GM21526 (cell line): ENCODE data around the gene ANGPTL5.
"Not testable (repeated sequence)": the region's sequence is repeated elsewhere in the genome, so short reads cannot be mapped to it uniquely, and the experiment has no call there.

Source experiments
- ATAC-seq: cut with Tn5 transposase; IDR thresholded peaks from one replicate; pipeline ENCODE4 v1.9.1; 2021; ENCODE audit warnings: moderate library complexity; ENCODE audit not compliant: unreplicated experiment, low FRiP score

ANGPTL5 gene

DNA sequence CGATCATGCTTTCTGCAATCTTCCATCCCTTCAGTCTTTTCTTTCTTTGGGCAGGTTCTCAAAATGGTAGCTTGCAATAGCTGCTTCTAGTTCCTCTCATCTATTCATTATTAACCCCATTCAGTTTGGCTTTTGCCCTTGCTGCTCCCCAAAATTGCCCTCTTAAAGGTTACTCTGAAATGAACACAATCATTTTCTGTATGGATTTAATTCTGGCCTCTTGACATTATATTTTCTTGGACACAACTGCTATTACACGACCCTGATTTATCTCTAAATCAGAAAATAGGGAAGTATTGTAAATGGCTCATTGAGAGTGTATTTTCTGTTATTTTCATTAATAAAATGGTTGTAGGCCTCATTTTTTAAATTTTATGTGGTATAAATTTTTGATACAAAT, at the start of gene ANGPTL5:
Gene ANGPTL5 (minus strand): TSS at position 101 of the 400 bp plus-strand sequence. CDS start 8,613 bp downstream, outside the sequence.
- ATAC-seq: no peak

DNA sequence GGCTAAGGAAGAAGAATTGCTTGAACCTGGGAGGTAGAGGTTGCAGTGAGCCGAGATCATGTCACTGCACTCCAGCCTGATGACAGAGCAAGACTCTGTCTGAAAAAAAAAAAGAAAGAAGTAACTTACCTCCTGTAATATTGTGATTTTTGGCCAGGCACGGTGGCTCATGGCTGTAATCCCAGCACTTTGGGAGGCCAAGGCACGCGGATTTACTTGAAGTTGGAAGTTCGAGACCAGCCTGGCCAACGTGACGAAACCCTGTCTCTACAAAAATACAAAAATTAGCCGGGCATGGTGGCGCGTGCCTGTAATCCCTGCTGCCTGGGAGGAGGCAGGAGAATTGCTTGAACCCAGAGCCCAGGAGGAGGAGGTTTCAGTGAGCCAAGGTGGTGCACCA, 47.9 kb upstream of the ANGPTL5 start:
- not testable (repeated sequence) for ATAC-seq

DNA sequence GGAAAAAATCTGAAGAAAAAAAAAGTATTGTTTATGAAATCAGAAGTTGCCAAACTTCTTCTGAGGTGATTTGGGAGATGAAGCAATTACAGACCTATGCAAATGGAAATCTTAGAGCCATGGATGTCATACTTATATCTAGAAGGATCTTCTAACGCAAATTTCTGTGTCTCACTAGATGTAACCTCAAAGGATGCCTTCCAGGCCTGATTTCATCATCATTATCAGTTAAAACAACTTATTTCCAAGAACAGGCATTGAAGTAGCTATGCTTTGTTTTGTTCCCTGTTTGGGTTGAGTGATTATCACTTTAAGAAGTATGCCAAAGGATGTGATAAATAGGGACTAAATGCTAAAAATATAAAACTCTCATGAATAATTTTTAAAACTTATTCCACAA, 43.9 kb upstream of the ANGPTL5 start:
- no peak for ATAC-seq

DNA sequence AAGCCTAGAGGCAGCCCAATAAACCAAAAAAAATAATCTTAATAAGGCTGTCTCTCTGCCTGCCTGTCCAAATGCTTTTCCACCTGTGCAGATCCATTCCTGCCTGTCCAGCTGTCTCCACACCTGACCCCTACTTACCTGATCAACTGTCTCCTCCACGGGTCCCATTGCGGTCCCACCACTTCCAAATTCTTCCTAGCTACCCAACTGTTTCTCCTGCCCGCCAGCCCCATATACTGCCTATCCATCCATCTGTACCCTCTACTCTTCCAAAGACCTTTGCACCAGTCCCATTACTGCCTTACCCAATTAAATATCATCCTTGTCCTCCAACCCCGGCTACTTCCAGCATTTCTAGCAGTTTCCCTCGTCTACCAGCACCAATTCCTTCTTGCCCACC, 39.4 kb upstream of the ANGPTL5 start:
- ATAC-seq: no peak

DNA sequence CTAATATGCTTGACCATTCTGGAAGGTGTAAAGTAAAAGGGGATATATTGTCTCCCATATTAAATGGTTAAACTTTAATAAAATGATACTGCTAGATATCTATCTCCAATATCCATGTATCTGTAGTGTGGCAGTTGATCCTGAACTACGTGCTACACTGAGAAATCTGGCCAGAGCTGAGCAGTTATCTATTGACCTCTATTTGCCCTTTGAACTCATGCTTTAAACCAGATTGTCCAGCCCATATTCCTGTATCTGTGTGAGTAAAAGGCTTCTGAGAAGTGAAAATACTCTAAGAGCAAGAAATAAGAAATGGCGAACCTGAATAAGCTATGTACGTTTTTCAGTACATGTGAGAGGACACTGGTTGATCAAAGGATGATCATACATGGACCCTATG, 39.0 kb upstream of the ANGPTL5 start:
- ATAC-seq: no peak

DNA sequence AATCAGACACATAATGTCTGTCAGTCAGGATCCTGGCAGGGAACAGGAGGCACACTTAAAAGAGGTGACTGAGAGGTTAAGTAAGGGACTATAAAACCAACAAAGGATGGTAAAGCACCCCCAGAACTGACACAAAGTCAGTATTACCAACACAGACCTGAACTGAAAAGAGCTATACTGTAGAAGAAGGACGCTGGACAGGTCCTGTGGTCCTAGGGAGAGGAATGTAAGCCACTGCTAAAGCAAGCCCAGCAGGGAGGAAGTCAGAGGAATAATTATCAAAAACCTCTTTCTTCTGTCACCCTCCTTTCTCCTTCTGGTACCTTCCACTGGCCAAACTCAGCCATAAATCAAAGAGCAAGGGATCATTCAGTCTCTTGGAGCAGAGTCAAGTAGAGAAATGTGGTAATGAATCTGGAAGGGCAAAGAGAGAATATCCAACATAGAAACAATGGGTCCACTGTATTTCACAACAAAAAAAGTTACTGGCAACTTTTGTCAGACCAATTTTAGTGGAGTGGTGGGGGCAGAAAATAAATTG, 33.4 kb upstream of the ANGPTL5 start:
- no peak for ATAC-seq

DNA sequence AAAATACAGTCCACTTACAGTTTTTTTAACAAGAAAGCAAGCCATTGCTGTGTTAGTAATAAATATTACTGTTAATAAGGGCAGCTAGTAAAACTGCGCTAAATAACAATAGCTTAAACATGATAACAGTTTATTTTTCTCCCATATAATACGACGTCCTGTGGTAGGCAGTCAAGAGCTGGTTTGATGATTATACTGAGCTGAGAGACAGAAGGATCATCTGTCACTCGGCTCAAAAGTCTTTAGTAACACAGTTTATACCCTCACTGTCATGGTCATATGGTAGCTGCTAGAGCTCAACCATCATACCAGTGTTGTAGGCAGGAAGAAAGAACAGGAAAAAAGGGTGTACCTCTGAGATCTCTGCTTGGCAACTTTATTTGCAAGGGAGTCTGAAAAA, 29.1 kb upstream of the ANGPTL5 start:
- no peak for ATAC-seq

DNA sequence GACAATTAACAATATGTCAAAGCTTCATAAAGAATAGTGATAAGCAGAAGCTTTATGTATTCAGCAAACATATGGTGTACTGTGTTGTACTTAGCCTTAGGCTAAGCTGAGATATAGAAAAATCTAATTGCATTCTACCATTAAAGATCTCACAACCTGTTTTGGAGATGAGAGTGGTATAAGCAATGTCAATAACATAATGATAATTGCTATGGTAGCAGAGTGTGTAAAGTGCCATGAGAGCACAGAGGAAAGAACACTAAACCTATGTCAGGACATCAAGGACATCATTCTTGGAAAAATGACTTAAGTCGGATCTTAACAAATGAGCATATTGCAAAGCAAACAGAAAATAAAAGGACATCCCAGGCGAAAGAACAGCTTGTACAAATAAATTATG, 28.6 kb upstream of the ANGPTL5 start:
- no peak for ATAC-seq

DNA sequence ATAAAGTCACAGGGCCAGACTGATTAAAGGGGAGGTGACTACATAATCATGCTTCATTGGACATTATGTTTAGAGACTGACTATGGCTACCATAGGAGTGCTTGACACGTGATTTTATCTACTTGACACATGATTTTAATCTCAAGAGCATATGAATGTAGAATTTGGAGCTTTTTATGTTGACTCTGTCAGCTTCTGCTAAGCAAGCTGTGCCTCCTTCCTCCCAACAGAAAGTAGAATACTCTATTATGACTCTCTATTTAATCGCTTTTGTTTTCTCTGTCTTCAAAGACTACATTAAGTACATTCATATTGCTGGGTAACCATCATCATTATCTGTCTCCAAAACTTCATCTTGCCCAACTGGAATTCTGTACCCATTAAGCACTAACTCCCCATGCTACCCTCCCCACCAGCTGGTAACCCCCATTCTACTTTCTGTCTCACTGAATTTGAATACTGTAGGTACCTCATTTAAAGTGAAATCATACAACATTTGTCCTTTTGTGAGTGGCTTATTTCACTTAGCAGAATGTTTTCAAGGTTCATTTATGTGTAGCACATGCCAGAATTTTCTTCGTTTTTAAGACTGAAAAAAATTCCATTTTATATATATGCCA, 24.7 kb upstream of the ANGPTL5 start:
- no peak for ATAC-seq

DNA sequence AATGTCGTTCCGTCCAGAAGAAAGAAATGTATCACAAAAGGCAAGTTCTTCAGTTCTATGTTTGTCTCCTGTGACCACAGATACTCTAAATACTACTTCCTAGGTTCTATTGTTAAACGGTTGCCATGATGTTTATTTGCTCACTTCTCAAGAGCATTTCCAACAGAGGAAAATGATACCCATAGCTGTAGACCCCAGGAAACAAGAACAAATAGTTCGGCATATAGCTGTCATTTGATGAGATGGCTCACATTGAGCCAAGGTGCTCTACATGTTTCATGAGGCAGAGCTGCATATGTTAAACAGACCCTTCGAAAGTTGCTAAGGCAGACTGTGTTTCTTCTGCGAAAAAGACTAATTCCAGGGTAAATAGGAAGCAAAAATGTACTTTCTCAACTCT, 15.4 kb upstream of the ANGPTL5 start:
- no peak for ATAC-seq

DNA sequence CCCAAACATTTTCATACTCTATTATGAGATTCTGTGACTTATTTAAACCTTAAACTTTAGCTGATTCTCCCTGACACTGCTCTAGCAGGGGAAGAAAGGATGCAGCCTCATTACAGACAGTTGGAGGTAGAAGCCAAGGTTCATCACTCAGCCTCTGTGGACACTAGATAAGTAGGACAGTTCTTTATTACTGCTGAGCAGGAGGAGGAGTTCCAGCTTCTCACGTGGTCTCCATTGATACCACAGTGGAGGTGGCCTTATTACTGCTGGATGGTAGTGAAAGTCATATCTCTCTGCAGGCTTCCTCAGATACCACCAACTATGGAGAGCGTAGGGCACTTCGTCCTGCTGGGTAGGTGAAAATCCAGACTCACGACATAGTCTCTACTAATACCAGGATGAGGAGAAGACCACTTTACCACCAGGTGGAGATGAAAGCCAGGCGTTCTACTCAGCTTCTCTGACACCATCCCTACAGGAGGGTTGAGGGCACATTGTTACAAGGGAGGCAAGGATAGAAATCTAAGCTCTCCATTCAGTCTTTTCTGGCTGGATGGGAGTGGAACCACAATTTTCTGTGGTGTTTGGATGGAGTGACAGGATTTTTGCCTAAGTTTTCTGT, 13.1 kb upstream of the ANGPTL5 start:
- ATAC-seq: no peak

DNA sequence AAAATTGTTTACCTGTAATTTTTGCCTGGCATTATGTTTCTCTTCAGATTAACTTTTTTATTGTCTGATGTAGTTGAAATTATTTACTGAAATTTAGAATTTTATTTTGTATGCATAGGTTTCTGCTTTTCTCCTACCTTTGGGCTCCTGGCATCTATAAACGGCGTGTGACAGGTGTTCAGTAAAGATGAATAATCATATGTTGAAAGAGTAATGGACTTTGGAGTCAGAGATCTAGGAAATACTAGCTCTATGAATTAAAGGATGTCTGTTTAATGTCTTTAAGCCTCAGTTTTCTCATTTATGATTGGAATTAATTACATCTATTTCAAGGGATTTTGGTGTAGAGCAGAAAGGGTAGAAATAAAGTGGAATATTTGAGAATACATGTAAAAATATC, 7.2 kb upstream of the ANGPTL5 start:
- ATAC-seq: no peak

DNA sequence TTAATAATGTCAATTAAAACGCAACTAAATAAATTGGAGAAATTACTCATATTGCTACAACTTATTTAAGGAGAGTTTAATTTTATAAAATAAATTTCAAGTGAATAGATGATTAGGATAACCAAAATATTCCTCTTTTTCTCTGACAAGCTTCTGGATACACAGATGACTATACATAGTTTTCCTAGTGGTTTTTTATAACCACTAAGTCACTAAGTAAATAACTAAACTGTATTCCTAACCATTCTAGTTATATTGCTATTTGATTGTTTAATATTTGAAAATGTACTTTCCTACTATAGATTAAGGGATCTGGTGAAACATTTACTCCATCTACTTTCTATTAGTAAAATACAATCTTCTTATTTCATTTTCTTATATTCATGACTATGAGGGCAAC, 4.7 kb upstream of the ANGPTL5 start:
- no peak for ATAC-seq

DNA sequence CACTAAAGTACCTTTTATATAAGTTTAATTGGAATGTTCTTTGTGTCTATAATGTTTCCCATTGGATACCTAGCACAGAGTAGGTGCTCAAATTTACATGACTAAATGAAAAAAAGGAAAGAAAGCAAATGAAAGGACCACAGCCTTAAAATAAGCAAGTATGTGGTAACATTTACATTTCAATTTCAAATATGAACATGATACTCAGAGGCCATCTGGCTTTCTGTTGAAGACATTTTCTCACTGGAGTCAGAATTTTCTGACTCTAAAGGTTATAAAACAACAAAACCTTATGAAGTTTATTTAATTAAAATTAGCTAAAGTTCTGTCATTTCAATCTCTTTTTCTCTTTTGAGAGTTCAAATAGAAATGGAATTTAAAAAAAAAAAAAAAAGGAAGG, 904 bp upstream of the ANGPTL5 start:
- no peak for ATAC-seq

DNA sequence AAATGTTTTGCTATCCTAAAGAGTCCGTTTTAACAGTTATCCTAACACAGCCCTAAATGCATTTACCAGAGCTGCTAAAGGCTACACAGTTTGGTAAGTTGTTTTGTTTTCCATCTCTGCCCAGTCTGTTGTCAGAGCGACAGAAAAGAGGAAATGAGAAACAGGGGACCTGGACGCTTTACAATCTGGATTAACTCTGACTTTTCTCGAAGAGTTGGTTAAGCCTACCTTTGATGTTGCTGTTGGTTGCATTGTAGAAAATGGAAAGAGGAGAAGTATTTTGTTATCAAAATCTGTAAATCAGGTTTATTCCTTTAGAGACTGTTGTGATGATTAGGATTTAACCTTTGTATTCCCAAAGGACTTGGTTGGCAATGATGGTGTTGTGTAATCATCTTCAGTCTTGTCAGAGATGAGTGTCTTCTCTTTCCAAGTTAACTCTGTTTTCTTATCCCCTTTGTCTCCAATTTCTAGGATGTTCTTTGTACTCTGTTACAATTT, 481 bp downstream of the ANGPTL5 start:
- peak; percentile 44 for ATAC-seq

DNA sequence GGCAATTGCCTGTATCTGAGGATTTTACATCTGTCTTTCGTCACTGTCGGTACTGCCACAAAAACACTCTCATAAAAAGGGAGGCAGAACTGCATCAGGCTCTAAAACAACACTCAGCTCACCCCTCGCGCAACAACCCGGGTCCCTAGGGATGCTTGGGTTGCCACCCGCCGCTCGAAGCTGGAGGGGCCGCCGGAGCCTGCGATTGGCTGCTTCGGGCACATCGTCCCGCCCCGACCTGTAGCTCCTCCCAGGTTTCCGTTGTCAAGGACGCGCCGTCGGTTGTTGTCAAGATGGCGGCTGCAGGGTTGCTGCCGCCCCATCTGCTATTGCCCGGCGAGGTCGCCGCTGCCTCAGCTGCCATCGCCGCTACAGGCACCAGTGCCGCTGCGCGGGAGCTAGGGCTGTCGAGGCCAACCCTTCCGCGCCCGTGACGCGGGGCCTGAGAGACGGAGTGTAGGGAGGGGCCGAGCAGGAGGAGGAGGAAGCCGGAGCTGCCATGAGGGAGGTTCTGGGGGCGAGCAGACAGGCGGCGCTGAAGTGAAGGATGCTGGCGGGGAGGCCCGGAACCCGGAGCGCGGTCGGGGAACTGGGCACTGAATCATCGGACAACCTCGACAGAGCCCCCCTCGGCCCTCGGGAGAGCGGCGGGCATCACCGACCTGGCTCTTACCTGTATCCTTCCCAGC, 1.4 kb downstream of the ANGPTL5 start, which contains the start of gene CEP126:
Gene CEP126 (plus strand): TSS at position 273 of the 689 bp plus-strand sequence. CDS start 275 bp downstream, at position 548.
- ATAC-seq: peak; percentile 100

DNA sequence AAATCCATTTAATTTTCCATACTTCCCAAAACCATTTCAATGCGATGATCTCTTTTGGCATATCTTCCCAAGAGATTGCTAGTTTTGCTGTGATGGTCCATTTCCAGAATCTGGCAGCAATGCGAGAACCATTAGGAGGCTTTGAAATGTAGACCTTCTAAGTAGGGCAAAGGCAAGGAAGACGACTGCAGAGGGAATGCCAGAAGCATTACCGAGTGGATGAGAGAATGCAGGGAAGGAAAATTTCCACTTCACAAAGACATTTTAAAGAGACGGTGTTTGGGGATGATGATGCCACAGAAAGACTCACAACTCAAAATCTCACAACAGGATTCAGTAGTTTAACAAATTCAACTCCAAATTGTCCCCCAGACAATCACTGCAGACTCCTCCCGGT, 2.0 kb downstream of the ANGPTL5 start:
- ATAC-seq: no peak

DNA sequence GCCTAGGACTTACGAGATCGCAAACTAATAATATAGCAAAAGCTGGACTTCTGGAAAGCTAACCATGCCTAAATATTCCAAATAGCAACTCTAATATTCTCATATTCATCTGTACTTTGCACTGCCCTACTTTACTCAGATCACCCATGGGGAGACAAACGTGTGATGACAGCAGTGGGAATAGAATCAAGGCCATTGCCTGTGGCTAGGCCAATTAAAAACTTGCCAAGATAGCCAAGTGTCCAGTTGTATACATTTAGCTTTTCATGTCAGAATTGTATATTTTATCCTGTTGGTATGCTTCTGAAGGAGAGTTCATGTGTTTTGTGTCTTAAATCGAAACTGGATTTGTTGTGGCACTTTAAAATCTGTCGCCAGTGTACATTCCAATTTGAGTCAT, 2.7 kb downstream of the ANGPTL5 start:
- ATAC-seq: no peak

DNA sequence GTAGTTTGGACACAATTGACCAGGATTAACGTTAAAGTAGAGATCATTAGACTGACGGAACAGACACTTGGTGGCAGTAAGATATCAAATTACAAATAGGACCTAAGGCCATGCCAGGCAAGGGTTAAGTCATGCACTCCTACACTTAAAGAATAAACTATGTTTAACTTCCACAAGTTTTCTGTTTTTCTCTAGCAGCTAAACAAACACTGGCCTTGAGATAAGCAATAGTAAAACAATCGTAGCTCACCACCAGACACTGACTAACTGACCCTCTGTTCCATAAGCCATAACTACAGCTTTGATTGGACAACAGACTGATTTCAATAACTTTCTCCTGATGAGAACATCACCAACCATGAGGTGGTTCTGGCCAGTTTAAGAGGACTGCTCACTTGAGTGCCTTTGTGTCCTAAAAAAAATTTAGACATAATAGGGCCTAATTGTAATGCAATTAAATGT, 3.5 kb downstream of the ANGPTL5 start:
- no peak for ATAC-seq

DNA sequence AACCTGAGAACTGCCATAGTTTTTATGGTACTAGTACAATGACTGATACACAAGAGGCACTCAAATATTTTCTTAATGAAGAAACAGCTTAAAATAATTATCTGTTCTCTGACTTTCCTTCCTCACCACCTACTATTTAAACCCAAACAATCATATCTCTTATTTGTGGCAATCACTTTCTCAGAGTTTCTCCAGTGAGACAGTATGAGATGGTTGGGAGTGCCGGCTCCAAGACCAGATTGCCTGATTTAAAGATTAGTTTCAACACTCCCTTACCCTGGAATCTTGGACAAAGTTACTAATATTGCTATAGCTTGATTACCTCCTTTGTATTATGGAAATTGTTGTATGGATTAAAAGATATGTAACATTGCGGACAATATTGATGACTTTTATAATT, 7.2 kb downstream of the ANGPTL5 start:
- ATAC-seq: no peak

DNA sequence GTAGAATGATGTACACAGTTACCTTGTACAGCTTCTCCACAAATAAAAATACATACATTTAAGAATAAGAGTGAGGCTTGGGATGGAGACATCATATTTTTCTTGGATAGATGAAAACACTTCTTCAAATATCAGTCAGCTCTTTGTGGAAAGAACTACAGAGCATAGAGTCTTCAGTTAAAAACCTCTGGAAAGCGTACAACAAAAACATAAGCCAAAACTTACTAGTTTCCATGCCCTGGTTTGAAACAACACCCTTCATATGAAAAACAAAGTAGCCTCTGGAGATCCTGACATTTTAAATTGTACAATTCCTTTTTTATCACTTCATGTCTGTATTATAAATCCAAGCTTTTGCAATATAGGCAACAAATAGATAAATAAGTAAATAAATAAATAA, 8.5 kb downstream of the ANGPTL5 start:
- ATAC-seq: no peak
